ENCODE results near the gene MYRIP.
"Not testable (repeated sequence)": the region's sequence is repeated elsewhere in the genome, so short reads cannot be mapped to it uniquely, and the experiment has no call there.

DNA sequence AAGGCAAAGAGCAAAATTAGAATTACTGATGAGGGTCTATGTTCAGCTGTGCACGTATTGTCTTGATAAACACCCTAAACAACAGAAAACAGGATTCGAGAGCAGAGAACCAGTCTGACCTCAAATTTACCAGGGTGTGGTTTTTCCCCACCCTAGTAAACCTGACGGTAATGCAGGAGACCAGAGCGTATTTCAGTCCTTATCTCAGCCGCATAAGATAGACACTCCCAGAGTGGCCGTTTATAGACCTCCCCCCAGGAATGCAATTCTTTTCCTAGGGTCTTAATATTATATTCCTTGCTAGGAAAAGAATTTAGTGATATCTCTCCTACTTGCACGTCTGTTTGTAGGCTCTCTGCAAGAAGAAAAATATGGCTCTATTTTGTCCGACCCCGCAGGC is 216.5 kb downstream of the MYRIP start:
- not testable (repeated sequence) for TF ChIP-seq SPI1 (IDR thresholded peaks at IDR 0.05; ENCODE audit: low read depth, low read length); POLR2AphosphoS5 (IDR thresholded peaks at IDR 0.05; ENCODE audit: low read depth, low read length); POLR2A (IDR thresholded peaks at IDR 0.05; ENCODE audit: low read depth, low read length); TAF1 (IDR thresholded peaks at IDR 0.05; ENCODE audit: low read depth, low read length); POU2F2 (IDR thresholded peaks at IDR 0.05; ENCODE audit: low read depth, low read length); PAX5 (IDR thresholded peaks at IDR 0.05; ENCODE audit: insufficient read depth, low read length, severe bottlenecking)

Measured in GM12891 (cell line).